Adrenal gland (tissue), 12 donors: Measurements from ENCODE around the gene DBNDD1. TPM values are rescaled to one million over a fixed set of nuclear protein-coding genes. Genes with fewer than 3 reads are reported as not detected.

Experiments used
- DNase-seq, 7 donors: peaks; one replicate each; pipeline ENCODE4 v3.0.0-alpha.2; 2019 to 2020
- H3K27ac ChIP-seq, 5 donors: fragments of 200-600 bp; sonication (generic) in 4 of 5; 1 replicate in 3 of 5; 2 replicates in 2 of 5; pipeline versions ENCODE4 v1.5.1 to v1.8.0; 2016 to 2020; ENCODE audit warnings: mild to moderate bottlenecking in 1 of 5
- H3K27me3 ChIP-seq: fragments of 200-600 bp; 2 replicates; pipeline ENCODE4 v1.8.0; 2021
- H3K36me3 ChIP-seq, 2 donors: fragments of 200-600 bp; replicated peaks in 1 of 2; 1 replicate in 1 of 2; 2 replicates in 1 of 2; pipeline versions ENCODE4 v1.5.1 to v1.8.0; 2018 to 2022
- H3K4me1 ChIP-seq, 2 donors: fragments of 200-600 bp; replicated peaks in 1 of 2; 1 replicate in 1 of 2; 2 replicates in 1 of 2; pipeline versions ENCODE4 v1.5.1 to v1.8.0; 2018 to 2021
- H3K4me3 ChIP-seq, 4 donors: fragments of 200-600 bp; sonication (generic) in 3 of 4; one replicate each; pipeline ENCODE4 v1.5.1; 2016 to 2018
- H3K9me3 ChIP-seq, 3 donors: fragments of 200-600 bp; sonication (generic) in 1 of 3; replicated peaks in 1 of 3; 1 replicate in 2 of 3; 2 replicates in 1 of 3; pipeline versions ENCODE4 v1.5.1 to v1.8.0; 2016 to 2021
- POLR2A ChIP-seq, 2 donors: fragments of 450-650 bp; IDR thresholded peaks; one replicate each; pipeline ENCODE4 v1.6.1; 2017; ENCODE audit warnings: antibody characterized with exemption in 2 of 2, mild to moderate bottlenecking in 2 of 2, moderate library complexity in 1 of 2
- WGBS, 4 donors: extraction: QIAGEN DNeasy Blood & Tissue Kit in 2 of 4; methylation state at CpG; one replicate each; pipeline versions ENCODE4 v1.1.5 to v1.1.7; 2013 to 2017; 5-methylcytosine and 5-hydroxymethylcytosine counted together
- intact Hi-C, 2 donors: fragments of 100-400 bp; cut with DNase I; formaldehyde crosslinking; loops; one replicate each; pipeline versions ENCODE4 v1.14.1 to v1.15.0; 2022 to 2023
- polyA plus RNA-seq, 3 donors: library from polyadenylated mRNA; stranded (reverse); fragments of 200-250 nt in 2 of 3; fragments of 350-450 nt in 1 of 3; fragmentation: Illumina TruSeq in 1 of 3; extraction: RNeasy Lipid Tissue Mini Kit (QIAGEN cat#74804) in 1 of 3; gene quantifications; one replicate each; pipeline ENCODE4 v1.2.3, GENCODE V29; 2013 to 2014
- total RNA-seq, 9 donors: library from RNA; depleted of rRNA in 4 of 9; stranded (reverse); fragments of >200 nt in 4 of 9; fragments of 120-200 nt in 1 of 9; fragmentation: NEBNext Ultra II Directional in 1 of 9; extraction: Animal tissue kit (Norgen Biotek cat#: 25700) in 1 of 9; gene quantifications; one replicate each; pipeline versions ENCODE4 v1.1.0 to v1.2.4, GENCODE V29; 2013 to 2023
- TF ChIP-seq, protein P1 (sequence below), 6 experiments: fragments of 450-650 bp in 4 of 6; fragments of 200-600 bp in 2 of 6; sonication (generic) in 1 of 6; IDR thresholded peaks; 1 replicate in 5 of 6; 2 replicates in 1 of 6; pipeline versions ENCODE4 v1.5.1 to v1.8.0; 2016 to 2021; ENCODE audit warnings: antibody characterized with exemption in 6 of 6, mild to moderate bottlenecking in 2 of 6, moderate library complexity in 1 of 6
- donor health status: healthy with polysubstance abuse.
- donor health status: Bipolar disorder and iron deficiency.
- donor health status: DM: yes; HTN: yes; CAD: no.
- donor health status: DM: no; HTN: no; CAD: no.
- donor health status: DM: no; HTN: no; CAD: no.
- donor health status: DM: yes; HTN: yes; CAD: no.

DBNDD1 gene
- total and polyA plus RNA-seq, 12 donors, result 1.4 to 24.2 (median 7.0) TPM

- intact Hi-C loops, result no loop called here
- no peak for DNase-seq
- Histone ChIP-seq H3K27me3 (no peaks in the 10 kb centered on the region), H3K36me3 (peaks cover 0 to 15% of the 10 kb centered on the region in 2 donors), H3K9me3 (no peaks in the 10 kb centered on the region), H3K4me3 (no peak overlapping the region), H3K27ac (no peak overlapping the region), H3K4me1 (no peaks in the 10 kb centered on the region)
- WGBS, 4 donors, result 91 to 95% (median 94%) methylated on average over 19 of the region's 19 CpGs
- TF ChIP-seq, protein P1, sequence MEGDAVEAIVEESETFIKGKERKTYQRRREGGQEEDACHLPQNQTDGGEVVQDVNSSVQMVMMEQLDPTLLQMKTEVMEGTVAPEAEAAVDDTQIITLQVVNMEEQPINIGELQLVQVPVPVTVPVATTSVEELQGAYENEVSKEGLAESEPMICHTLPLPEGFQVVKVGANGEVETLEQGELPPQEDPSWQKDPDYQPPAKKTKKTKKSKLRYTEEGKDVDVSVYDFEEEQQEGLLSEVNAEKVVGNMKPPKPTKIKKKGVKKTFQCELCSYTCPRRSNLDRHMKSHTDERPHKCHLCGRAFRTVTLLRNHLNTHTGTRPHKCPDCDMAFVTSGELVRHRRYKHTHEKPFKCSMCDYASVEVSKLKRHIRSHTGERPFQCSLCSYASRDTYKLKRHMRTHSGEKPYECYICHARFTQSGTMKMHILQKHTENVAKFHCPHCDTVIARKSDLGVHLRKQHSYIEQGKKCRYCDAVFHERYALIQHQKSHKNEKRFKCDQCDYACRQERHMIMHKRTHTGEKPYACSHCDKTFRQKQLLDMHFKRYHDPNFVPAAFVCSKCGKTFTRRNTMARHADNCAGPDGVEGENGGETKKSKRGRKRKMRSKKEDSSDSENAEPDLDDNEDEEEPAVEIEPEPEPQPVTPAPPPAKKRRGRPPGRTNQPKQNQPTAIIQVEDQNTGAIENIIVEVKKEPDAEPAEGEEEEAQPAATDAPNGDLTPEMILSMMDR (IDR thresholded peaks at IDR 0.05), result no peak
- no peak for TF ChIP-seq POLR2A (IDR thresholded peaks at IDR 0.05)
These were observed 12.1 kb upstream of the DBNDD1 start for GRCh38 chr16:90031186-90031930.

- TF ChIP-seq POLR2A (IDR thresholded peaks at IDR 0.05), result no peak
- TF ChIP-seq, protein P1 (IDR thresholded peaks at IDR 0.05), result no peak
- DNase-seq, result no peak
- Histone ChIP-seq H3K36me3 (peaks cover 0 to 4% of the 10 kb centered on the region in 2 donors), H3K27ac (no peak overlapping the region), H3K9me3 (no peaks in the 10 kb centered on the region), H3K4me3 (no peak overlapping the region), H3K27me3 (no peaks in the 10 kb centered on the region), H3K4me1 (no peaks in the 10 kb centered on the region)
- WGBS, 4 donors, result 91 to 94% (median 91%) methylated on average over 7 to 12 of the region's 12 CpGs
- intact Hi-C loops, result no loop called here
These were observed 9.7 kb upstream of the DBNDD1 start for GRCh38 chr16:90028985-90029384.

- Histone ChIP-seq H3K4me3 (no peak overlapping the region), H3K27me3 (no peaks in the 10 kb centered on the region), H3K27ac (no peak overlapping the region), H3K36me3 (peaks cover 0 to under 1% of the 10 kb centered on the region in 2 donors), H3K4me1 (peaks cover 0 to 8% of the 10 kb centered on the region in 2 donors), H3K9me3 (no peaks in the 10 kb centered on the region)
- intact Hi-C loops, result no loop called here
- WGBS, 4 donors, result 90 to 97% (median 92%) methylated on average over 8 to 17 of the region's 17 CpGs
- TF ChIP-seq, protein P1 (IDR thresholded peaks at IDR 0.05), result no peak
- TF ChIP-seq POLR2A (IDR thresholded peaks at IDR 0.05), result no peak
- no peak for DNase-seq
These were observed 8.4 kb upstream of the DBNDD1 start for GRCh38 chr16:90027611-90028010.

DNA sequence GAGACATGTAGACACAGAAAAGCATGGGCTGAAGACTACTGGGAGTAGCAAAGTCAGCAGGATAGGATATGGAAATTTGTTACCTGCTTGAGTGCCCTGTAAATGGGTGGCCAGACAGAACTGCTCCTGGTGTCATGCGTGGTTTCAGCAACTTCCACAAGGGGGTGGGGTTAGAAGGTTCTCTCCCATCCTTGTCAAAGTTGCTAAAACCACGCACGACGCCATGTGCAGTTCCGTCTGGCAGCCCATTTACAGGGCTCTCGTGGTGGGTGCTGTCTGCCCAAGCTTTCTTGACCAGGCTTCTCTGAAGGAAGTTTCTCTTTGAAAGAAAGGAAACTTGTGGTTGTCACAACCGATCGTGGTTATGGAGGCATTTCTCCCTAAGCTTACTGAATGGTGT, 6.9 kb upstream of the DBNDD1 start:
- H3K36me3 ChIP-seq, result no peaks in the 10 kb centered on the region
- intact Hi-C loops, result no loop called here
- TF ChIP-seq POLR2A (IDR thresholded peaks at IDR 0.05), result no peak
- TF ChIP-seq, protein P1 (IDR thresholded peaks at IDR 0.05), result no peak
- DNase-seq, result no peak
- H3K27me3 ChIP-seq, result no peaks in the 10 kb centered on the region
- H3K4me3 ChIP-seq, result no peak overlapping the region
- WGBS, 4 donors, result 78 to 81% (median 79%) methylated on average over 8 of the region's 8 CpGs
- H3K4me1 ChIP-seq, result peaks cover 0 to 13% of the 10 kb centered on the region in 2 donors
- no peaks in the 10 kb centered on the region for H3K9me3 ChIP-seq
- no peak overlapping the region for H3K27ac ChIP-seq
